ENCODE data around the gene COPS7A. TPM values are rescaled to one million over a fixed set of nuclear protein-coding genes. Genes with fewer than 3 reads are reported as not detected.
"Not testable (repeated sequence)": the region's sequence is repeated elsewhere in the genome, so short reads cannot be mapped to it uniquely, and the experiment has no call there.

COPS7A gene
- total RNA-seq, 3 donors from 2014 or later (not counting 1 experiment from before 2014, with no cell fraction given) = 23.5 to 29.8 (median 28.9) TPM

- Histone ChIP-seq H3K4me1 (ENCODE audit: control insufficient read depth, insufficient read depth, low read length) (no peaks in the 10 kb centered on the region), H3K4me3 (ENCODE audit: low read length) (peak overlapping the region; percentile 5), H3K27ac (ENCODE audit: low read length) (peak overlapping the region; percentile 48), H3K9me3 (ENCODE audit: control insufficient read depth, insufficient read depth, low read length) (no peaks in the 10 kb centered on the region), H3K27me3 (ENCODE audit: control insufficient read depth, insufficient read depth, low read length) (peaks cover 4% of the 10 kb centered on the region), H3K36me3 (ENCODE audit: control insufficient read depth, insufficient read depth, low read length) (no peaks in the 10 kb centered on the region)
- no peak for TF ChIP-seq CTCF (IDR thresholded peaks at IDR 0.05)
- 37% methylated on average over 16 of the region's 16 CpGs for WGBS (ENCODE audit: insufficient coverage)
- Mint-ChIP-seq H3K27ac (no peak overlapping the region), H3K4me1 (no peaks in the 10 kb centered on the region), H3K4me3 (no peak overlapping the region), H3K27me3 (ENCODE audit: low read depth in 2 of 2) (peaks cover 22 to 24% of the 10 kb centered on the region in 2 donors), H3K9me3 (no peaks in the 10 kb centered on the region), H3K36me3 (no peaks in the 10 kb centered on the region)
- intact Hi-C loops (cut with micrococcal nuclease) = no loop called here
- ATAC-seq (no peak), DNase-seq (peak in 1 of 2 donors; percentile 54)
Observed at GRCh38 chr12:6708960-6709394, 14.9 kb upstream of the COPS7A start.

GRCh38 chr12:6716031-6716873 lies 7.6 kb upstream of the COPS7A start:
- H3K27ac ChIP-seq (ENCODE audit: low read length); intact Hi-C loops (cut with micrococcal nuclease); DNase-seq; H3K4me1 ChIP-seq (ENCODE audit: control insufficient read depth, insufficient read depth, low read length); H3K4me1 Mint-ChIP-seq; H3K9me3 Mint-ChIP-seq; H3K36me3 Mint-ChIP-seq; H3K4me3 ChIP-seq (ENCODE audit: low read length); ATAC-seq; H3K4me3 Mint-ChIP-seq; H3K27ac Mint-ChIP-seq; H3K9me3 ChIP-seq (ENCODE audit: control insufficient read depth, insufficient read depth, low read length); H3K36me3 ChIP-seq (ENCODE audit: control insufficient read depth, insufficient read depth, low read length); H3K27me3 ChIP-seq (ENCODE audit: control insufficient read depth, insufficient read depth, low read length): not testable (repeated sequence)
- 88% methylated on average over 13 of the region's 41 CpGs for WGBS (ENCODE audit: insufficient coverage)
- H3K27me3 Mint-ChIP-seq (ENCODE audit: low read depth in 2 of 2) = peaks cover 0 to 13% of the 10 kb centered on the region in 2 donors

GRCh38 chr12:6716874-6717437 lies 6.9 kb upstream of the COPS7A start:
- H3K4me3 ChIP-seq (ENCODE audit: low read length) = no peak overlapping the region
- WGBS (ENCODE audit: insufficient coverage) = 65% methylated on average over 7 of the region's 10 CpGs
- Mint-ChIP-seq H3K36me3 (no peaks in the 10 kb centered on the region), H3K4me3 (no peak overlapping the region), H3K9me3 (no peaks in the 10 kb centered on the region), H3K27me3 (ENCODE audit: low read depth in 2 of 2) (peaks cover 0 to 13% of the 10 kb centered on the region in 2 donors), H3K4me1 (no peaks in the 10 kb centered on the region), H3K27ac (no peak overlapping the region)
- no peaks in the 10 kb centered on the region for H3K4me1 ChIP-seq (ENCODE audit: control insufficient read depth, insufficient read depth, low read length)
- no peaks in the 10 kb centered on the region for H3K27me3 ChIP-seq (ENCODE audit: control insufficient read depth, insufficient read depth, low read length)
- no peaks in the 10 kb centered on the region for H3K9me3 ChIP-seq (ENCODE audit: control insufficient read depth, insufficient read depth, low read length)
- no peak for TF ChIP-seq CTCF (IDR thresholded peaks at IDR 0.05)
- no peak for ATAC-seq
- no peaks in the 10 kb centered on the region for H3K36me3 ChIP-seq (ENCODE audit: control insufficient read depth, insufficient read depth, low read length)
- intact Hi-C loops (cut with micrococcal nuclease) = no loop called here
- DNase-seq = no peak
- H3K27ac ChIP-seq (ENCODE audit: low read length) = no peak overlapping the region

- WGBS (ENCODE audit: insufficient coverage) = 96% methylated on average over 2 of the region's 3 CpGs
- DNase-seq (no peak), ATAC-seq (no peak)
- no peak overlapping the region for H3K4me3 ChIP-seq (ENCODE audit: low read length)
- peaks cover 0 to 3% of the 10 kb centered on the region in 2 donors for H3K27me3 Mint-ChIP-seq (ENCODE audit: low read depth in 2 of 2)
- H3K27ac Mint-ChIP-seq = peak overlapping the region in 1 of 2 donors; percentile 93
- peaks cover 2% of the 10 kb centered on the region for H3K36me3 ChIP-seq (ENCODE audit: control insufficient read depth, insufficient read depth, low read length)
- H3K27ac ChIP-seq (ENCODE audit: low read length) = no peak overlapping the region
- peaks cover 12% of the 10 kb centered on the region for H3K4me1 ChIP-seq (ENCODE audit: control insufficient read depth, insufficient read depth, low read length)
- no peaks in the 10 kb centered on the region for H3K27me3 ChIP-seq (ENCODE audit: control insufficient read depth, insufficient read depth, low read length)
- no peak for TF ChIP-seq CTCF (IDR thresholded peaks at IDR 0.05)
- H3K9me3 Mint-ChIP-seq = no peaks in the 10 kb centered on the region
- peaks cover 20 to 22% of the 10 kb centered on the region in 2 donors for H3K4me1 Mint-ChIP-seq
- H3K4me3 Mint-ChIP-seq = peak overlapping the region; percentile 45
- no peaks in the 10 kb centered on the region for H3K36me3 Mint-ChIP-seq
- intact Hi-C loops (cut with micrococcal nuclease) = loop anchor here (1.0 to 2.0 kb wide), 2 partner anchors 34 to 60 kb away; partner anchors contain the start of genes ING4 and ZNF384
- H3K9me3 ChIP-seq (ENCODE audit: control insufficient read depth, insufficient read depth, low read length) = no peaks in the 10 kb centered on the region
Observed at GRCh38 chr12:6722863-6723262, 983 bp upstream of the COPS7A start.
